NT2/D1 (cell line): ENCODE measurements around the gene NTNG2.

Experiments used
- SUZ12 ChIP-seq: IDR thresholded peaks from 2 replicates; pipeline ENCODE4 v1.6.1; 2011; ENCODE audit not compliant: insufficient read length, insufficient read depth; ENCODE audit errors: extremely low read depth
- YY1 ChIP-seq: IDR thresholded peaks from 2 replicates; pipeline ENCODE4 v1.6.1; 2011; ENCODE audit not compliant: insufficient read length, insufficient read depth
- ZNF274 ChIP-seq: IDR thresholded peaks from 2 replicates; pipeline ENCODE4 v1.6.1; 2011; ENCODE audit warnings: mild to moderate bottlenecking, low read depth, low read length

GRCh38 chr9:132221941-132222340 lies 60.1 kb downstream of the NTNG2 start:
- TF ChIP-seq ZNF274 (no peak), SUZ12 (no peak), YY1 (no peak)
